ENCODE data around the gene IFNGR2. TPM values are rescaled to one million over a fixed set of nuclear protein-coding genes. Genes with fewer than 3 reads are reported as not detected.
A peak's percentile ranks its signal among the peaks of the same experiment; 100 is the strongest.

Gene IFNGR2
- 34.9 and 36.0 TPM in 2 replicates for total RNA-seq (2021; fragmentation: NEBNext Ultra II Directional; extraction: Animal tissue kit (Norgen Biotek cat#: 25700))
- polyA plus RNA-seq (2011; rRNA removed) = 33.4 and 46.4 TPM in 2 replicates
- polyA plus RNA-seq (2011; cell fraction: cytosol; rRNA removed) = 39.1 TPM
- 37.9 TPM for polyA plus RNA-seq (2011; cell fraction: nucleus; rRNA removed)
- 37.0 to 39.3 TPM (median 37.9 TPM) in 4 replicates for polyA plus RNA-seq (2012, experiment 1 of 2)
- 36.4 TPM for polyA plus RNA-seq (2012, experiment 2 of 2)
- polyA plus RNA-seq (2013, experiment 1 of 2) = 25.9 TPM
- 27.9 TPM for polyA plus RNA-seq (2013, experiment 2 of 2)
- polyA minus RNA-seq (2011; rRNA and poly(A)+ RNA removed) = 60.5 and 66.1 TPM in 2 replicates
- polyA minus RNA-seq (2011; cell fraction: cytosol; rRNA and poly(A)+ RNA removed) = 31.0 TPM
- polyA minus RNA-seq (2011; cell fraction: nucleus; rRNA and poly(A)+ RNA removed) = 27.3 TPM
- long read RNA-seq, experiment 1, transcript IFNGR2-201 (7 exons, 2,221 nt) = major isoform, 25 of 37 reads
- long read RNA-seq, experiment 1, partial matches to known transcripts = 7 of 37 reads
- long read RNA-seq, experiment 1, other reads (novel, unspliced or antisense) = 1 of 37 reads
- long read RNA-seq, experiment 2, partial matches to known transcripts = 11 of 11 reads
- long read RNA-seq, experiment 2, other reads (novel, unspliced or antisense) = 0 of 11 reads

- H3K36me3 ChIP-seq (ENCODE audit: control insufficient read depth in 2 of 4, insufficient read depth in 4 of 4, low read length in 3 of 4) = no peaks in the 10 kb centered on the region
- H3K18ac ChIP-seq (ENCODE audit: extremely low read depth, low read length) = peak within 1 kb of the TSS; percentile 83
- peak within 1 kb of the TSS; percentile 17 for H4K91ac ChIP-seq (replicated peaks; ENCODE audit: insufficient read length, low read length)
- ChIA-PET POLR2A (ENCODE audit: partially characterized antibody) (interaction anchor here (0.6 to 1.7 kb wide), 10 partner anchors 10 to 333 kb away, joined by 3 to 10 read pairs (median 4); partner anchors contain the start of gene IFNAR1), CTCF (ENCODE audit: partially characterized antibody) (interaction anchor here (0.5 to 1.8 kb wide), 6 partner anchors 8 to 449 kb away, joined by 3 to 4 read pairs (median 4); no protein-coding TSS in a partner anchor)
- H2AK5ac ChIP-seq (ENCODE audit: low read depth, low read length) = no peak within 1 kb of the TSS
- no peak within 1 kb of the TSS for H3K23ac ChIP-seq (ENCODE audit: insufficient read length)
- H3K4me3 ChIP-seq (ENCODE audit: extremely low read depth in 1 of 4, insufficient read depth in 2 of 4, low read depth in 3 of 4, low read length in 4 of 4) = peak within 1 kb of the TSS; percentile 58 to 95 (median 76)
- 0 out of 2 replicates have a peak, but pooled peaks have one; percentile 17 for TF ChIP-seq EGR1 (IDR thresholded peaks at IDR 0.05; ENCODE audit: borderline replicate concordance, low read depth, low read length)
- TF ChIP-seq BRCA1 (IDR thresholded peaks at IDR 0.05; ENCODE audit: low read depth, low read length) = no peak
- peak; percentile 21 for TF ChIP-seq TAF7 (optimal IDR thresholded peaks at IDR 0.05; ENCODE audit: borderline replicate concordance, low read depth, low read length)
- H2AFZ ChIP-seq (ENCODE audit: low read length) = no peak within 1 kb of the TSS
- WGBS, 2 experiments (ENCODE audit: extremely low coverage in 1 of 2, insufficient coverage in 1 of 2, insufficient read length in 1 of 2, insufficient replicate concordance in 2 of 2, low coverage in 1 of 2, low lambda C conversion rate in 2 of 2, missing lambda C conversion rate in 1 of 2) = 1% methylated on average over 31 of the region's 89 CpGs; no CpG with 5 or more reads in 1 of the 2 experiments
- H2BK120ac ChIP-seq (replicated peaks; ENCODE audit: low read depth, low read length) = no peak within 1 kb of the TSS
- peak within 1 kb of the TSS; percentile 79 to 90 for H3K4me2 ChIP-seq (ENCODE audit: insufficient read depth in 1 of 2, low read depth in 2 of 2, low read length in 2 of 2)
- H3K4ac ChIP-seq (replicated peaks; ENCODE audit: insufficient read length, low read depth, low read length) = peak within 1 kb of the TSS; percentile 96
- peak within 1 kb of the TSS; percentile 31 to 84 (median 64); a peak in 6 of 7 replicates for H3K9ac ChIP-seq (replicated peaks in 1 of 4; ENCODE audit: extremely low read depth in 1 of 4, low read depth in 3 of 4, low read length in 3 of 4)
- no peak within 1 kb of the TSS; the same call in 1 of the 2 replicates for H3K27ac ChIP-seq (ENCODE audit: low read depth, low read length)
- H2BK15ac ChIP-seq (ENCODE audit: low read length) = no peak within 1 kb of the TSS
- H3K4me1 ChIP-seq (replicated peaks in 1 of 4; ENCODE audit: control insufficient read depth in 3 of 4, insufficient read depth in 4 of 4, low read length in 3 of 4) = peaks cover 2 to 6% (median 3%) of the 10 kb centered on the region in 4 experiments
- peak within 1 kb of the TSS; percentile 38 for H4K5ac ChIP-seq (ENCODE audit: insufficient read length, low read depth, low read length)
- peak within 1 kb of the TSS; percentile 68; the same call in 1 of the 2 replicates for H2BK12ac ChIP-seq (ENCODE audit: low read depth, low read length)
- H3K23me2 ChIP-seq (ENCODE audit: low read depth, low read length) = peaks cover 5% of the 10 kb centered on the region; the same call in 1 of the 2 replicates
- peak within 1 kb of the TSS; percentile 90; the same call in 1 of the 2 replicates for H2BK20ac ChIP-seq (ENCODE audit: low read length)
- H3K79me2 ChIP-seq (ENCODE audit: control insufficient read depth in 1 of 2, insufficient read depth in 2 of 2, low read length in 2 of 2) = peaks cover 3 to 43% of the 10 kb centered on the region in 2 experiments; a peak in 3 of 4 replicates
- FAIRE-seq (no peak), DNase-seq (ENCODE audit: low read depth in 1 of 2, low spot score in 2 of 2) (peak in 1 of 2 experiments; percentile 54)
- H3K9me3 ChIP-seq (ENCODE audit: insufficient read depth in 2 of 2, low read depth in 1 of 2, low read length in 1 of 2) = peaks cover 0 to 2% of the 10 kb centered on the region in 2 experiments; a peak in 1 of 4 replicates
- peaks cover 0 to 2% of the 10 kb centered on the region in 2 experiments for H4K20me1 ChIP-seq (replicated peaks in 1 of 2; ENCODE audit: control insufficient read depth in 1 of 2, insufficient read depth in 2 of 2, low read length in 2 of 2)
- H3K56ac ChIP-seq (replicated peaks; ENCODE audit: insufficient read length, low read depth, low read length) = peak within 1 kb of the TSS; percentile 69
- no peak within 1 kb of the TSS for H3K14ac ChIP-seq (ENCODE audit: insufficient read length)
- H3K27me3 ChIP-seq (replicated peaks in 1 of 4; ENCODE audit: control insufficient read depth in 3 of 4, extremely low read depth in 1 of 4, insufficient read depth in 3 of 4, low read length in 3 of 4) = no peaks in the 10 kb centered on the region
- H3K79me1 ChIP-seq (ENCODE audit: low read depth, low read length) = no peaks in the 10 kb centered on the region; the same call in 1 of the 2 replicates
- 0 out of 2 replicates have a peak within 1 kb of the TSS, but pooled peaks have one; percentile 30 for H2BK5ac ChIP-seq (ENCODE audit: low read depth, low read length)
- peak within 1 kb of the TSS; percentile 84 for H4K8ac ChIP-seq (ENCODE audit: extremely low read depth, insufficient read depth, low read length)
These were observed at the start of gene IFNGR2 for GRCh38 chr21:33403128-33403785. TSS of gene IFNGR2 (plus strand) at chr21:33403413. CDS start at chr21:33403544, 131 bp downstream.
